Adrenal gland (tissue), 5 donors: ENCODE measurements around the gene PRPF18.

Source experiments
- CTCF ChIP-seq, 6 experiments: fragments of 450-650 bp in 4 of 6; fragments of 200-600 bp in 2 of 6; sonication (generic) in 1 of 6; IDR thresholded peaks; 1 replicate in 5 of 6; 2 replicates in 1 of 6; pipeline versions ENCODE4 v1.5.1 to v1.8.0; 2016 to 2021; ENCODE audit warnings: antibody characterized with exemption in 6 of 6, mild to moderate bottlenecking in 2 of 6, moderate library complexity in 1 of 6
- POLR2A ChIP-seq, 2 donors: fragments of 450-650 bp; IDR thresholded peaks; one replicate each; pipeline ENCODE4 v1.6.1; 2017; ENCODE audit warnings: antibody characterized with exemption in 2 of 2, mild to moderate bottlenecking in 2 of 2, moderate library complexity in 1 of 2
- donor health status: DM: no; HTN: no; CAD: no.

- TF ChIP-seq POLR2A (IDR thresholded peaks at IDR 0.05), result no peak
- peak in 1 of 6 experiments; percentile 25 for TF ChIP-seq CTCF (IDR thresholded peaks at IDR 0.05)
Observed at GRCh38 chr10:13613519-13613918, 26.8 kb downstream of the PRPF18 start.
